DND-41 (cell line): ENCODE data around the gene CXCL11.
"Not testable (repeated sequence)": the region's sequence is repeated elsewhere in the genome, so short reads cannot be mapped to it uniquely, and the experiment has no call there.

ENCODE experiments used
- EZH2 ChIP-seq: IDR thresholded peaks from 3 replicates; pipeline ENCODE4 v1.6.1; 2012; ENCODE audit warnings: borderline replicate concordance, low read depth, mild to moderate bottlenecking, moderate library complexity, low read length, inconsistent platforms; ENCODE audit not compliant: severe bottlenecking
- TF ChIP-seq, protein P1 (sequence below): IDR thresholded peaks from 2 replicates; pipeline ENCODE4 v1.5.1; 2012; ENCODE audit warnings: borderline replicate concordance, low read length, moderate library complexity, mild to moderate bottlenecking; ENCODE audit not compliant: poor library complexity, severe bottlenecking; ENCODE audit errors: extremely low read depth

DNA sequence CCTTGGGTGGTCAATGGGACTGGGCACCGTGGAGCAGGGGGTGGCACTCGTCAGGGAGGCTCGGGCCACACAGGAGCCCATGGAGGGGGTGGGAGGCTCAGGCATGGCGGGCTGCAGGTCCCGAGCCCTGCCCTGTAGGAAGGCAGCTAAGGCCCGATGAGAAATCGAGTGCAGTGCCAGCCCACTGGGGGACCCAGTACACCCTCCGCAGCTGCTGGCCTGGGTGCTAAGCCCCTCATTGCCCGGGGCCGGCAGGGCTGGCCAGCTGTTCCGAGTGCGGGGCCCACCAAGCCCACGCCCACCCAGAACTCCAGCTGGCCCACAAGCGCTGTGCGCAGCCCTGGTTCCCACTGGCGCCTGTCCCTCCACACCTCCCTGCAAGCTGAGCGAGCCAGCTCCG is 7.4 kb upstream of the CXCL11 start:
- not testable (repeated sequence) for TF ChIP-seq EZH2
- TF ChIP-seq, protein P1, sequence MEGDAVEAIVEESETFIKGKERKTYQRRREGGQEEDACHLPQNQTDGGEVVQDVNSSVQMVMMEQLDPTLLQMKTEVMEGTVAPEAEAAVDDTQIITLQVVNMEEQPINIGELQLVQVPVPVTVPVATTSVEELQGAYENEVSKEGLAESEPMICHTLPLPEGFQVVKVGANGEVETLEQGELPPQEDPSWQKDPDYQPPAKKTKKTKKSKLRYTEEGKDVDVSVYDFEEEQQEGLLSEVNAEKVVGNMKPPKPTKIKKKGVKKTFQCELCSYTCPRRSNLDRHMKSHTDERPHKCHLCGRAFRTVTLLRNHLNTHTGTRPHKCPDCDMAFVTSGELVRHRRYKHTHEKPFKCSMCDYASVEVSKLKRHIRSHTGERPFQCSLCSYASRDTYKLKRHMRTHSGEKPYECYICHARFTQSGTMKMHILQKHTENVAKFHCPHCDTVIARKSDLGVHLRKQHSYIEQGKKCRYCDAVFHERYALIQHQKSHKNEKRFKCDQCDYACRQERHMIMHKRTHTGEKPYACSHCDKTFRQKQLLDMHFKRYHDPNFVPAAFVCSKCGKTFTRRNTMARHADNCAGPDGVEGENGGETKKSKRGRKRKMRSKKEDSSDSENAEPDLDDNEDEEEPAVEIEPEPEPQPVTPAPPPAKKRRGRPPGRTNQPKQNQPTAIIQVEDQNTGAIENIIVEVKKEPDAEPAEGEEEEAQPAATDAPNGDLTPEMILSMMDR = not testable (repeated sequence)
